HEK293 (cell line): Measurements from ENCODE around the gene HTRA2.

Source experiments
- ATF2 ChIP-seq: fragments of 450-650 bp; formaldehyde crosslinking; IDR thresholded peaks from 2 replicates; pipeline ENCODE4 v1.5.1; 2016; ENCODE audit warnings: missing biosample characterization, missing genetic modification characterization, low read depth
- CTCF ChIP-seq: fragments of 450-650 bp; formaldehyde crosslinking; IDR thresholded peaks from 2 replicates; pipeline ENCODE4 v1.5.1; 2016; ENCODE audit warnings: missing biosample characterization, missing genetic modification characterization
- KLF10 ChIP-seq: fragments of 450-650 bp; IDR thresholded peaks from 2 replicates; pipeline ENCODE4 v1.5.1; 2018; ENCODE audit warnings: missing biosample characterization, mild to moderate bottlenecking, missing genetic modification characterization
- REPIN1 ChIP-seq: fragments of 450-650 bp; formaldehyde crosslinking; IDR thresholded peaks from 2 replicates; pipeline ENCODE4 v1.5.1; 2017; ENCODE audit warnings: missing biosample characterization, missing genetic modification characterization, low read depth
- REST ChIP-seq: fragments of 450-650 bp; formaldehyde crosslinking; IDR thresholded peaks from 2 replicates; pipeline ENCODE4 v1.5.1; 2016; ENCODE audit warnings: missing biosample characterization, missing genetic modification characterization
- ZBTB21 ChIP-seq: fragments of 450-650 bp; formaldehyde crosslinking; IDR thresholded peaks from 2 replicates; pipeline ENCODE4 v1.5.1; 2017; ENCODE audit warnings: missing biosample characterization, missing genetic modification characterization
- ZBTB49 ChIP-seq: fragments of 450-650 bp; formaldehyde crosslinking; IDR thresholded peaks from 2 replicates; pipeline ENCODE4 v1.5.1; 2016; ENCODE audit warnings: missing biosample characterization, missing genetic modification characterization, low read depth
- ZEB2 ChIP-seq: fragments of 450-650 bp; formaldehyde crosslinking; IDR thresholded peaks from 2 replicates; pipeline ENCODE4 v1.5.1; 2016; ENCODE audit warnings: missing biosample characterization, missing genetic modification characterization
- ZNF133 ChIP-seq: fragments of 450-650 bp; formaldehyde crosslinking; IDR thresholded peaks from 2 replicates; pipeline ENCODE4 v1.5.1; 2016; ENCODE audit warnings: missing biosample characterization, missing genetic modification characterization
- ZNF214 ChIP-seq: fragments of 450-650 bp; formaldehyde crosslinking; IDR thresholded peaks from 2 replicates; pipeline ENCODE4 v1.5.1; 2017; ENCODE audit warnings: missing biosample characterization, mild to moderate bottlenecking, missing genetic modification characterization, borderline replicate concordance
- ZNF362 ChIP-seq: fragments of 450-650 bp; formaldehyde crosslinking; IDR thresholded peaks from 2 replicates; pipeline ENCODE4 v1.5.1; 2016; ENCODE audit warnings: missing biosample characterization, missing genetic modification characterization
- ZNF501 ChIP-seq: fragments of 450-650 bp; formaldehyde crosslinking; IDR thresholded peaks from 2 replicates; pipeline ENCODE4 v1.5.1; 2016; ENCODE audit warnings: missing biosample characterization, missing genetic modification characterization
- ZNF692 ChIP-seq: fragments of 450-650 bp; formaldehyde crosslinking; IDR thresholded peaks from 2 replicates; pipeline ENCODE4 v1.5.1; 2016; ENCODE audit warnings: missing biosample characterization, missing genetic modification characterization

- TF ChIP-seq CTCF (no peak), REPIN1 (tag by site-specific recombination) (no peak), ATF2 (tag by site-specific recombination) (no peak), REST (tag by site-specific recombination) (no peak), ZNF133 (tag by site-specific recombination) (no peak), ZNF501 (tag by site-specific recombination) (no peak), KLF10 (tag by site-specific recombination) (no peak), ZBTB21 (no peak), ZEB2 (no peak), ZNF214 (tag by site-specific recombination) (no peak), ZBTB49 (tag by site-specific recombination) (no peak), ZNF362 (no peak), ZNF692 (tag by site-specific recombination) (no peak)
These were observed 10.6 kb downstream of the HTRA2 start for GRCh38 chr2:74540291-74540690.
